ENCODE data around the gene ZNF672.
A peak's percentile ranks its signal among the peaks of the same experiment; 100 is the strongest.
"Not testable (repeated sequence)": the region's sequence is repeated elsewhere in the genome, so short reads cannot be mapped to it uniquely, and the experiment has no call there.

ZNF672 gene

GRCh38 chr1:248837781-248838356 is at the start of gene ZNF672:
Gene ZNF672, plus strand, starts transcription at chr1:248838224. Its CDS starts 9,051 bp downstream, at chr1:248847275.
- peak; percentile 93 for DNase-seq

- DNase-seq, result no peak
These were observed 49.7 kb upstream of the ZNF672 start for GRCh38 chr1:248788327-248788726.

GRCh38 chr1:248789337-248789736 is 48.7 kb upstream of the ZNF672 start:
- not testable (repeated sequence) for DNase-seq

GRCh38 chr1:248790456-248790855 is 47.6 kb upstream of the ZNF672 start:
- DNase-seq, result no peak

GRCh38 chr1:248791010-248791409 is 47.0 kb upstream of the ZNF672 start:
- no peak for DNase-seq

GRCh38 chr1:248792342-248792741 is 45.7 kb upstream of the ZNF672 start:
- no peak for DNase-seq

GRCh38 chr1:248793592-248793991 is 44.4 kb upstream of the ZNF672 start:
- DNase-seq, result no peak

- DNase-seq, result not testable (repeated sequence)
These were observed 43.4 kb upstream of the ZNF672 start for GRCh38 chr1:248794663-248795062.

GRCh38 chr1:248798791-248799190 is 39.2 kb upstream of the ZNF672 start:
- no peak for DNase-seq

- DNase-seq, result no peak
These were observed 37.6 kb upstream of the ZNF672 start for GRCh38 chr1:248800459-248800858.

GRCh38 chr1:248802454-248802853 is 35.6 kb upstream of the ZNF672 start:
- no peak for DNase-seq

- not testable (repeated sequence) for DNase-seq
These were observed 34.5 kb upstream of the ZNF672 start for GRCh38 chr1:248803501-248803900.

GRCh38 chr1:248804771-248805681 is 33.0 kb upstream of the ZNF672 start:
- no peak for DNase-seq

- no peak for DNase-seq
These were observed 32.1 kb upstream of the ZNF672 start for GRCh38 chr1:248805876-248806275.

GRCh38 chr1:248807067-248807737 is 30.8 kb upstream of the ZNF672 start:
- peak; percentile 49 for DNase-seq

- no peak for DNase-seq
These were observed 29.1 kb upstream of the ZNF672 start for GRCh38 chr1:248808876-248809275.

GRCh38 chr1:248810000-248810726 is 27.9 kb upstream of the ZNF672 start:
- DNase-seq, result no peak

- no peak for DNase-seq
These were observed 27.1 kb upstream of the ZNF672 start for GRCh38 chr1:248810727-248811513.

- no peak for DNase-seq
These were observed 26.2 kb upstream of the ZNF672 start for GRCh38 chr1:248811514-248812490.

GRCh38 chr1:248812736-248813425 is 25.1 kb upstream of the ZNF672 start:
- DNase-seq, result no peak

Measured in activated CD8-positive, alpha-beta memory T cell treated with anti-CD3 and anti-CD28 coated beads, Interleukin-2, amount 50 U/mL, for 4 hours (primary cell).